ENCODE results near the gene KRTAP10-12. TPM values are rescaled to one million over a fixed set of nuclear protein-coding genes. Genes with fewer than 3 reads are reported as not detected.

The KRTAP10-12 gene
- total RNA-seq, 1 donor from 2014 or later: not detected

- Mint-ChIP-seq H3K4me3 (no peak overlapping the region), H3K36me3 (ENCODE audit: low read depth) (no peaks in the 10 kb centered on the region), H3K27ac (ENCODE audit: unreplicated experiment) (no peak overlapping the region), H3K4me1 (peaks cover 19% of the 10 kb centered on the region), H3K9me3 (no peaks in the 10 kb centered on the region), H3K27me3 (ENCODE audit: low read depth) (peaks cover 67% of the 10 kb centered on the region)
- TF ChIP-seq CTCF (conservative IDR thresholded peaks at IDR 0.05): no peak
- no peak for DNase-seq (ENCODE audit: low read depth, low spot score)
These were observed 21.1 kb downstream of the KRTAP10-12 start for GRCh38 chr21:44718093-44718492.

GRCh38 chr21:44718571-44718970 is 21.6 kb downstream of the KRTAP10-12 start:
- H3K27me3 Mint-ChIP-seq (ENCODE audit: low read depth): peaks cover 66% of the 10 kb centered on the region
- H3K27ac Mint-ChIP-seq (ENCODE audit: unreplicated experiment): no peak overlapping the region
- peaks cover 21% of the 10 kb centered on the region for H3K4me1 Mint-ChIP-seq
- no peak overlapping the region for H3K4me3 Mint-ChIP-seq
- no peak for TF ChIP-seq CTCF (conservative IDR thresholded peaks at IDR 0.05)
- H3K36me3 Mint-ChIP-seq (ENCODE audit: low read depth): no peaks in the 10 kb centered on the region
- DNase-seq (ENCODE audit: low read depth, low spot score): no peak
- H3K9me3 Mint-ChIP-seq: no peaks in the 10 kb centered on the region

GRCh38 chr21:44720170-44720569 is 23.2 kb downstream of the KRTAP10-12 start:
- no peak for DNase-seq (ENCODE audit: low read depth, low spot score)
- Mint-ChIP-seq H3K4me3 (no peak overlapping the region), H3K4me1 (peaks cover 16% of the 10 kb centered on the region), H3K9me3 (no peaks in the 10 kb centered on the region), H3K36me3 (ENCODE audit: low read depth) (no peaks in the 10 kb centered on the region), H3K27me3 (ENCODE audit: low read depth) (peaks cover 53% of the 10 kb centered on the region), H3K27ac (ENCODE audit: unreplicated experiment) (no peak overlapping the region)
- TF ChIP-seq CTCF (conservative IDR thresholded peaks at IDR 0.05): no peak

GRCh38 chr21:44722731-44723130 is 25.8 kb downstream of the KRTAP10-12 start:
- Mint-ChIP-seq H3K4me1 (peaks cover 16% of the 10 kb centered on the region), H3K27ac (ENCODE audit: unreplicated experiment) (no peak overlapping the region), H3K9me3 (no peaks in the 10 kb centered on the region), H3K27me3 (ENCODE audit: low read depth) (peaks cover 42% of the 10 kb centered on the region), H3K36me3 (ENCODE audit: low read depth) (no peaks in the 10 kb centered on the region), H3K4me3 (no peak overlapping the region)
- no peak for TF ChIP-seq CTCF (conservative IDR thresholded peaks at IDR 0.05)
- DNase-seq (ENCODE audit: low read depth, low spot score): no peak

- no peaks in the 10 kb centered on the region for H3K36me3 Mint-ChIP-seq (ENCODE audit: low read depth)
- no peak for DNase-seq (ENCODE audit: low read depth, low spot score)
- H3K27ac Mint-ChIP-seq (ENCODE audit: unreplicated experiment): peak overlapping the region; percentile 91
- TF ChIP-seq CTCF (conservative IDR thresholded peaks at IDR 0.05): no peak
- peaks cover 12% of the 10 kb centered on the region for H3K4me1 Mint-ChIP-seq
- H3K9me3 Mint-ChIP-seq: no peaks in the 10 kb centered on the region
- peak overlapping the region; percentile 70 for H3K4me3 Mint-ChIP-seq
- peaks cover 35% of the 10 kb centered on the region for H3K27me3 Mint-ChIP-seq (ENCODE audit: low read depth)
These were observed 26.5 kb downstream of the KRTAP10-12 start for GRCh38 chr21:44723177-44724131.

Data from neural crest cell (in vitro differentiated cells).